ENCODE data around the gene RAB1A.

GRCh38 chr2:65108780-65109179 lies 21.1 kb downstream of the RAB1A start:
- TF ChIP-seq, protein P1, sequence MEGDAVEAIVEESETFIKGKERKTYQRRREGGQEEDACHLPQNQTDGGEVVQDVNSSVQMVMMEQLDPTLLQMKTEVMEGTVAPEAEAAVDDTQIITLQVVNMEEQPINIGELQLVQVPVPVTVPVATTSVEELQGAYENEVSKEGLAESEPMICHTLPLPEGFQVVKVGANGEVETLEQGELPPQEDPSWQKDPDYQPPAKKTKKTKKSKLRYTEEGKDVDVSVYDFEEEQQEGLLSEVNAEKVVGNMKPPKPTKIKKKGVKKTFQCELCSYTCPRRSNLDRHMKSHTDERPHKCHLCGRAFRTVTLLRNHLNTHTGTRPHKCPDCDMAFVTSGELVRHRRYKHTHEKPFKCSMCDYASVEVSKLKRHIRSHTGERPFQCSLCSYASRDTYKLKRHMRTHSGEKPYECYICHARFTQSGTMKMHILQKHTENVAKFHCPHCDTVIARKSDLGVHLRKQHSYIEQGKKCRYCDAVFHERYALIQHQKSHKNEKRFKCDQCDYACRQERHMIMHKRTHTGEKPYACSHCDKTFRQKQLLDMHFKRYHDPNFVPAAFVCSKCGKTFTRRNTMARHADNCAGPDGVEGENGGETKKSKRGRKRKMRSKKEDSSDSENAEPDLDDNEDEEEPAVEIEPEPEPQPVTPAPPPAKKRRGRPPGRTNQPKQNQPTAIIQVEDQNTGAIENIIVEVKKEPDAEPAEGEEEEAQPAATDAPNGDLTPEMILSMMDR (conservative IDR thresholded peaks at IDR 0.05 in 1 of 2, IDR thresholded peaks at IDR 0.05 in 1 of 2; ENCODE audit: extremely low read depth in 1 of 2, insufficient read depth in 1 of 2, low read depth in 1 of 2, low read length in 2 of 2), result no peak
- TF ChIP-seq EZH2 (IDR thresholded peaks at IDR 0.05; ENCODE audit: borderline replicate concordance, low read length), result no peak

Measured in mammary epithelial cell (primary cell).